HepG2 (cell line): Measurements from ENCODE around the gene INTS4. TPM values are rescaled to one million over a fixed set of nuclear protein-coding genes. Genes with fewer than 3 reads are reported as not detected.
A peak's percentile ranks its signal among the peaks of the same experiment; 100 is the strongest.

Source experiments
- BRD4 ChIP-seq: sonication (generic); formaldehyde crosslinking; IDR thresholded peaks from 2 replicates; pipeline ENCODE4 v1.4.0; 2020; ENCODE audit warnings: missing genetic modification reagents
- CBX1 ChIP-seq: IDR thresholded peaks from one replicate; pipeline ENCODE4 v1.6.1; 2016; ENCODE audit warnings: antibody characterized with exemption, low read depth
- ELF1 ChIP-seq: sonication (generic); formaldehyde crosslinking; IDR thresholded peaks from 2 replicates; pipeline ENCODE4 v1.4.0; 2020; ENCODE audit warnings: missing genetic modification reagents
- ISL2 ChIP-seq: sonication (generic); formaldehyde crosslinking; IDR thresholded peaks from 2 replicates; pipeline ENCODE4 v1.5.0; 2020; ENCODE audit warnings: missing genetic modification reagents
- KAT8 ChIP-seq: IDR thresholded peaks from 2 replicates; pipeline ENCODE4 v1.6.1; 2016; ENCODE audit warnings: missing genetic modification reagents, missing compliant biosample characterization
- MEIS2 ChIP-seq: sonication (generic); formaldehyde crosslinking; IDR thresholded peaks from 2 replicates; pipeline ENCODE4 v1.9.0; 2021; ENCODE audit warnings: mild to moderate bottlenecking, missing genetic modification reagents
- PRMT3 ChIP-seq: sonication (generic); formaldehyde crosslinking; IDR thresholded peaks from 2 replicates; pipeline ENCODE4 v1.8.1; 2022; ENCODE audit warnings: low read depth, mild to moderate bottlenecking, moderate library complexity, missing genetic modification reagents, borderline replicate concordance
- SRSF1 ChIP-seq: fragments of 200-400 bp; formaldehyde crosslinking; optimal IDR thresholded peaks from 2 replicates; pipeline ENCODE3; 2017; ENCODE audit warnings: mild to moderate bottlenecking, low read depth, low read length, moderate library complexity
- TOE1 ChIP-seq: sonication (generic); formaldehyde crosslinking; IDR thresholded peaks from 2 replicates; pipeline ENCODE4 v1.4.0; 2020; ENCODE audit warnings: mild to moderate bottlenecking, missing genetic modification reagents
- ZBTB3 ChIP-seq: sonication (generic); formaldehyde crosslinking; IDR thresholded peaks from 2 replicates; pipeline ENCODE4 v1.4.0; 2020; ENCODE audit warnings: low read depth, mild to moderate bottlenecking, moderate library complexity, missing genetic modification reagents, borderline replicate concordance
- ZNF749 ChIP-seq: sonication (generic); formaldehyde crosslinking; IDR thresholded peaks from 2 replicates; pipeline ENCODE4 v1.8.0; 2022; ENCODE audit warnings: mild to moderate bottlenecking, missing genetic modification reagents, moderate library complexity, borderline replicate concordance
- ZNF891 ChIP-seq: sonication (generic); formaldehyde crosslinking; IDR thresholded peaks from 2 replicates; pipeline ENCODE4 v1.5.0; 2020; ENCODE audit warnings: mild to moderate bottlenecking, missing genetic modification reagents
- ZSCAN12 ChIP-seq: sonication (generic); formaldehyde crosslinking; IDR thresholded peaks from 2 replicates; pipeline ENCODE4 v1.9.0; 2021; ENCODE audit warnings: mild to moderate bottlenecking, missing genetic modification reagents
- polyA plus RNA-seq, 8 experiments: library from polyadenylated mRNA; depleted of rRNA in 3 of 8; stranded (reverse) in 7 of 8; unstranded in 1 of 8; fragments of >200 nt; fragmentation: Illumina TruSeq in 4 of 8; extraction: Trizol in 4 of 8; gene quantifications; 2 replicates each; pipeline versions ENCODE4 v1.2.1 to v1.2.3, GENCODE V29; 2011 to 2016; ENCODE audit warnings: low read depth in 4 of 8, missing spikeins in 1 of 8, mixed read lengths in 1 of 8; ENCODE audit not compliant: insufficient read depth in 1 of 8
- total RNA-seq, 5 experiments: library from RNA; depleted of rRNA; stranded (reverse); fragments of >200 nt; fragmentation: Illumina TruSeq; extraction: Trizol; gene quantifications; 2 replicates each; pipeline ENCODE4 v1.2.3, GENCODE V29; 2016; ENCODE audit warnings: low read depth in 1 of 5
- TF ChIP-seq, protein P1 (sequence below): sonication (generic); formaldehyde crosslinking; conservative IDR thresholded peaks from 2 replicates; pipeline ENCODE4 v1.4.0; 2020; ENCODE audit warnings: missing genetic modification reagents
- TF ChIP-seq, protein P2 (sequence below): sonication (generic); formaldehyde crosslinking; IDR thresholded peaks from 2 replicates; pipeline ENCODE4 v1.8.0; 2022; ENCODE audit warnings: missing genetic modification reagents, mild to moderate bottlenecking, moderate library complexity, borderline replicate concordance
- TF ChIP-seq, protein P3 (sequence below): sonication (generic); formaldehyde crosslinking; IDR thresholded peaks from 2 replicates; pipeline ENCODE4 v1.4.0; 2020; ENCODE audit warnings: missing genetic modification reagents
- TF ChIP-seq, protein P4 (sequence below): sonication (generic); formaldehyde crosslinking; IDR thresholded peaks from 2 replicates; pipeline ENCODE4 v1.9.0; 2021; ENCODE audit warnings: missing genetic modification reagents, mild to moderate bottlenecking, borderline replicate concordance

The INTS4 gene
- total and polyA plus RNA-seq, 2 of the 13 experiments (the other 11 are each of a cell fraction or from before 2014, with no cell fraction given) = 37.3 to 44.8 TPM

DNA sequence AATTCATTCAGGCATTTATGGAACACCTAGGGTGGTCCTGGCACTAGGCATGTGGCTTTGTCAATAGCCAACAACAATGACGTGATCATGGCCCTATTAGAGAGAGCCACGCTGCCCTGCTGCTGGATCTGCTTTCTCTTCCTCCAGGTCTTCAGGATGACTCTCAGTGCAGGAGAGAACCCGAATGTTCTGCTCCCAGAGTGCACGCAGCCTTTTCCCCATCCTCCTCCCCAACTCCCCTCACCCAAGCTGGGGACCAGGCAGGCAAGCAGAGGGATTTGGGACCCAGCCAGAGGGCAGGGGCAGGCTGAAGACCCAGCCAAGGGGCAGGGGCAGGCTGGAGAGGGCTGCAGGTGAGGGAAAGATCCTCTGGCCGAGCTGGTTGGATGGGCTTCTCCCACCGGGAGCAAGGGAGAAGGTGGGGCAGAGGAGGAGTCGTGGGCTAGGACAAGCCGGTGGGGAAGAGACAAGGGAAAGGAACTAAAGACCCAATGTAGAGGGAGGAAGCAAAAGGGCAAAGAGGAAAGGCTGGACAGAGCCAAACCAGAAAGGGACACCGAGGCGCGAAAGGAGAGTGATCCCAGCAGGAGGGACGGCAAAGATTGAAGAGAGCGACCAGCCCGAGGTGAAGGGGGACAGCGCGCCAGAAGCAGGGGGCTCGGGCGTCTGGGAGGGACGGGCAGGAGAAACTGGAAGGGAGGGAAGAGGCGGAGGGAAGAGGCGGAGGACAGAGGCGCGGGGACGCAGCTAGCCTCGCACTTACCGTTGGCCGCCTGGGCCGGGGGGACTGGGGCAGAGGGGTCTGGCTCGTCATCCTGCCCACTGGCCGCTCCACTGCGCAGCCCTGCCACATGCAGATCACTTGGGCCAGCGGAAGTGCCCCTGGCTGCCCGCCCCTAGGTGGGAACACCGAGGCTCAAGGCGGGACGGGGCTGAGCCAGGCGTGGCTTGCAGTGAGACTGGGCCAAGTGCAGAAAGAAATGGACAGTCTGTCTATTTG lies 28.2 kb upstream of the INTS4 start, which contains the start of gene KCTD14 (continued):
- TF ChIP-seq, protein P1, sequence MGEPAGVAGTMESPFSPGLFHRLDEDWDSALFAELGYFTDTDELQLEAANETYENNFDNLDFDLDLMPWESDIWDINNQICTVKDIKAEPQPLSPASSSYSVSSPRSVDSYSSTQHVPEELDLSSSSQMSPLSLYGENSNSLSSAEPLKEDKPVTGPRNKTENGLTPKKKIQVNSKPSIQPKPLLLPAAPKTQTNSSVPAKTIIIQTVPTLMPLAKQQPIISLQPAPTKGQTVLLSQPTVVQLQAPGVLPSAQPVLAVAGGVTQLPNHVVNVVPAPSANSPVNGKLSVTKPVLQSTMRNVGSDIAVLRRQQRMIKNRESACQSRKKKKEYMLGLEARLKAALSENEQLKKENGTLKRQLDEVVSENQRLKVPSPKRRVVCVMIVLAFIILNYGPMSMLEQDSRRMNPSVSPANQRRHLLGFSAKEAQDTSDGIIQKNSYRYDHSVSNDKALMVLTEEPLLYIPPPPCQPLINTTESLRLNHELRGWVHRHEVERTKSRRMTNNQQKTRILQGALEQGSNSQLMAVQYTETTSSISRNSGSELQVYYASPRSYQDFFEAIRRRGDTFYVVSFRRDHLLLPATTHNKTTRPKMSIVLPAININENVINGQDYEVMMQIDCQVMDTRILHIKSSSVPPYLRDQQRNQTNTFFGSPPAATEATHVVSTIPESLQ (CRISPR knock-in tag) = no peak; the same call in 1 of the 2 replicates
- TF ChIP-seq ZSCAN12 (CRISPR knock-in tag) = no peak
- TF ChIP-seq ZNF891 (CRISPR knock-in tag) = peak; percentile 69; the same call in 1 of the 2 replicates
- TF ChIP-seq ZNF749 = no peak
- TF ChIP-seq, protein P2, sequence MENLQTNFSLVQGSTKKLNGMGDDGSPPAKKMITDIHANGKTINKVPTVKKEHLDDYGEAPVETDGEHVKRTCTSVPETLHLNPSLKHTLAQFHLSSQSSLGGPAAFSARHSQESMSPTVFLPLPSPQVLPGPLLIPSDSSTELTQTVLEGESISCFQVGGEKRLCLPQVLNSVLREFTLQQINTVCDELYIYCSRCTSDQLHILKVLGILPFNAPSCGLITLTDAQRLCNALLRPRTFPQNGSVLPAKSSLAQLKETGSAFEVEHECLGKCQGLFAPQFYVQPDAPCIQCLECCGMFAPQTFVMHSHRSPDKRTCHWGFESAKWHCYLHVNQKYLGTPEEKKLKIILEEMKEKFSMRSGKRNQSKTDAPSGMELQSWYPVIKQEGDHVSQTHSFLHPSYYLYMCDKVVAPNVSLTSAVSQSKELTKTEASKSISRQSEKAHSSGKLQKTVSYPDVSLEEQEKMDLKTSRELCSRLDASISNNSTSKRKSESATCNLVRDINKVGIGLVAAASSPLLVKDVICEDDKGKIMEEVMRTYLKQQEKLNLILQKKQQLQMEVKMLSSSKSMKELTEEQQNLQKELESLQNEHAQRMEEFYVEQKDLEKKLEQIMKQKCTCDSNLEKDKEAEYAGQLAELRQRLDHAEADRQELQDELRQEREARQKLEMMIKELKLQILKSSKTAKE (CRISPR knock-in tag) = no peak
- TF ChIP-seq BRD4 (CRISPR knock-in tag) = no peak
- TF ChIP-seq ISL2 (CRISPR knock-in tag) = no peak
- TF ChIP-seq KAT8 (CRISPR knock-in tag) = peak; percentile 68; the same call in 1 of the 2 replicates
- no peak for TF ChIP-seq PRMT3
- TF ChIP-seq, protein P3, sequence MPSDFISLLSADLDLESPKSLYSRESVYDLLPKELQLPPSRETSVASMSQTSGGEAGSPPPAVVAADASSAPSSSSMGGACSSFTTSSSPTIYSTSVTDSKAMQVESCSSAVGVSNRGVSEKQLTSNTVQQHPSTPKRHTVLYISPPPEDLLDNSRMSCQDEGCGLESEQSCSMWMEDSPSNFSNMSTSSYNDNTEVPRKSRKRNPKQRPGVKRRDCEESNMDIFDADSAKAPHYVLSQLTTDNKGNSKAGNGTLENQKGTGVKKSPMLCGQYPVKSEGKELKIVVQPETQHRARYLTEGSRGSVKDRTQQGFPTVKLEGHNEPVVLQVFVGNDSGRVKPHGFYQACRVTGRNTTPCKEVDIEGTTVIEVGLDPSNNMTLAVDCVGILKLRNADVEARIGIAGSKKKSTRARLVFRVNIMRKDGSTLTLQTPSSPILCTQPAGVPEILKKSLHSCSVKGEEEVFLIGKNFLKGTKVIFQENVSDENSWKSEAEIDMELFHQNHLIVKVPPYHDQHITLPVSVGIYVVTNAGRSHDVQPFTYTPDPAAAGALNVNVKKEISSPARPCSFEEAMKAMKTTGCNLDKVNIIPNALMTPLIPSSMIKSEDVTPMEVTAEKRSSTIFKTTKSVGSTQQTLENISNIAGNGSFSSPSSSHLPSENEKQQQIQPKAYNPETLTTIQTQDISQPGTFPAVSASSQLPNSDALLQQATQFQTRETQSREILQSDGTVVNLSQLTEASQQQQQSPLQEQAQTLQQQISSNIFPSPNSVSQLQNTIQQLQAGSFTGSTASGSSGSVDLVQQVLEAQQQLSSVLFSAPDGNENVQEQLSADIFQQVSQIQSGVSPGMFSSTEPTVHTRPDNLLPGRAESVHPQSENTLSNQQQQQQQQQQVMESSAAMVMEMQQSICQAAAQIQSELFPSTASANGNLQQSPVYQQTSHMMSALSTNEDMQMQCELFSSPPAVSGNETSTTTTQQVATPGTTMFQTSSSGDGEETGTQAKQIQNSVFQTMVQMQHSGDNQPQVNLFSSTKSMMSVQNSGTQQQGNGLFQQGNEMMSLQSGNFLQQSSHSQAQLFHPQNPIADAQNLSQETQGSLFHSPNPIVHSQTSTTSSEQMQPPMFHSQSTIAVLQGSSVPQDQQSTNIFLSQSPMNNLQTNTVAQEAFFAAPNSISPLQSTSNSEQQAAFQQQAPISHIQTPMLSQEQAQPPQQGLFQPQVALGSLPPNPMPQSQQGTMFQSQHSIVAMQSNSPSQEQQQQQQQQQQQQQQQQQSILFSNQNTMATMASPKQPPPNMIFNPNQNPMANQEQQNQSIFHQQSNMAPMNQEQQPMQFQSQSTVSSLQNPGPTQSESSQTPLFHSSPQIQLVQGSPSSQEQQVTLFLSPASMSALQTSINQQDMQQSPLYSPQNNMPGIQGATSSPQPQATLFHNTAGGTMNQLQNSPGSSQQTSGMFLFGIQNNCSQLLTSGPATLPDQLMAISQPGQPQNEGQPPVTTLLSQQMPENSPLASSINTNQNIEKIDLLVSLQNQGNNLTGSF (CRISPR knock-in tag) = no peak
- no peak for TF ChIP-seq SRSF1
- peak; percentile 49 for TF ChIP-seq ELF1 (CRISPR knock-in tag)
- no peak for TF ChIP-seq MEIS2
- peak; percentile 75; the same call in 1 of the 2 replicates for TF ChIP-seq ZBTB3 (CRISPR knock-in tag)
- no peak for TF ChIP-seq CBX1
- TF ChIP-seq, protein P4, sequence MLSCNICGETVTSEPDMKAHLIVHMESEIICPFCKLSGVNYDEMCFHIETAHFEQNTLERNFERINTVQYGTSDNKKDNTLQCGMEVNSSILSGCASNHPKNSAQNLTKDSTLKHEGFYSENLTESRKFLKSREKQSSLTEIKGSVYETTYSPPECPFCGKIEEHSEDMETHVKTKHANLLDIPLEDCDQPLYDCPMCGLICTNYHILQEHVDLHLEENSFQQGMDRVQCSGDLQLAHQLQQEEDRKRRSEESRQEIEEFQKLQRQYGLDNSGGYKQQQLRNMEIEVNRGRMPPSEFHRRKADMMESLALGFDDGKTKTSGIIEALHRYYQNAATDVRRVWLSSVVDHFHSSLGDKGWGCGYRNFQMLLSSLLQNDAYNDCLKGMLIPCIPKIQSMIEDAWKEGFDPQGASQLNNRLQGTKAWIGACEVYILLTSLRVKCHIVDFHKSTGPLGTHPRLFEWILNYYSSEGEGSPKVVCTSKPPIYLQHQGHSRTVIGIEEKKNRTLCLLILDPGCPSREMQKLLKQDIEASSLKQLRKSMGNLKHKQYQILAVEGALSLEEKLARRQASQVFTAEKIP (CRISPR knock-in tag) = no peak
- no peak for TF ChIP-seq TOE1 (CRISPR knock-in tag)
